Sigmoid colon (tissue), 7 donors: ENCODE data around the gene ITSN2. TPM values are rescaled to one million over a fixed set of nuclear protein-coding genes. Genes with fewer than 3 reads are reported as not detected.

ENCODE experiments used
- DNase-seq: peaks from one replicate; pipeline ENCODE4 v3.0.0-alpha.2; 2019
- H3K27ac ChIP-seq, 4 donors: fragments of 200-600 bp; sonication (generic); one replicate each; pipeline ENCODE4 v1.5.1; 2016 to 2019; ENCODE audit warnings: mild to moderate bottlenecking in 1 of 4
- H3K27me3 ChIP-seq, 3 donors: fragments of 200-600 bp; sonication (generic); one replicate each; pipeline ENCODE4 v1.5.1; 2019; ENCODE audit warnings: mild to moderate bottlenecking in 1 of 3
- H3K36me3 ChIP-seq, 4 donors: fragments of 200-600 bp; sonication (generic); one replicate each; pipeline ENCODE4 v1.5.1; 2016 to 2019
- H3K4me1 ChIP-seq, 4 donors: fragments of 200-600 bp; sonication (generic); one replicate each; pipeline ENCODE4 v1.5.1; 2017 to 2019
- H3K4me3 ChIP-seq, 4 donors: fragments of 200-600 bp; sonication (generic); one replicate each; pipeline ENCODE4 v1.5.1; 2017 to 2019; ENCODE audit warnings: mild to moderate bottlenecking in 2 of 4, moderate library complexity in 1 of 4
- H3K9me3 ChIP-seq, 4 donors: fragments of 200-600 bp in 3 of 4; sonication (generic) in 3 of 4; one replicate each; pipeline versions ENCODE4 v1.5.1 to v1.6.1; 2013 to 2019
- EP300 ChIP-seq, 4 donors: sonication (generic); formaldehyde crosslinking; IDR thresholded peaks; one replicate each; pipeline ENCODE4 v1.6.1; 2017; ENCODE audit warnings: antibody characterized with exemption in 4 of 4
- POLR2A ChIP-seq, 2 donors: fragments of 450-650 bp; IDR thresholded peaks; one replicate each; pipeline ENCODE4 v1.6.1; 2016; ENCODE audit warnings: antibody characterized with exemption in 2 of 2, mild to moderate bottlenecking in 2 of 2, moderate library complexity in 2 of 2
- POLR2AphosphoS5 ChIP-seq, 4 donors: sonication (generic); formaldehyde crosslinking; IDR thresholded peaks; one replicate each; pipeline ENCODE4 v1.6.1; 2017; ENCODE audit warnings: antibody characterized with exemption in 4 of 4
- WGBS, 2 donors: extraction: QIAGEN DNeasy Blood & Tissue Kit; methylation state at CpG; one replicate each; pipeline ENCODE4 v1.1.7; 2013; 5-methylcytosine and 5-hydroxymethylcytosine counted together
- intact Hi-C: fragments of 100-400 bp; cut with DNase I; formaldehyde crosslinking; loops from one replicate; pipeline ENCODE4 v1.15.1; 2023
- polyA plus RNA-seq, 3 donors: library from polyadenylated mRNA; stranded (reverse); fragments of 200-250 nt; gene quantifications; one replicate each; pipeline ENCODE4 v1.2.3, GENCODE V29; 2013
- total RNA-seq, 4 donors: library from RNA; depleted of rRNA; stranded (reverse); fragments of >200 nt; gene quantifications; one replicate each; pipeline ENCODE4 v1.1.0, GENCODE V29; 2016
- TF ChIP-seq, protein P1 (sequence below), 4 experiments: fragments of 450-650 bp in 3 of 4; fragments of 200-600 bp in 1 of 4; IDR thresholded peaks; one replicate each; pipeline ENCODE4 v1.5.1; 2016 to 2019; ENCODE audit warnings: antibody characterized with exemption in 4 of 4, mild to moderate bottlenecking in 3 of 4, moderate library complexity in 2 of 4
- donor health status: healthy with polysubstance abuse.
- donor health status: Bipolar disorder and iron deficiency.
- donor health status: healthy.

Gene ITSN2
- total and polyA plus RNA-seq, 7 donors, result 19.2 to 73.6 (median 56.0) TPM

- no peak for DNase-seq
- intact Hi-C loops, result no loop called here
- Histone ChIP-seq H3K27ac (peak overlapping the region in 1 of 4 donors; percentile 23), H3K4me3 (no peak overlapping the region), H3K36me3 (no peaks in the 10 kb centered on the region), H3K27me3 (no peaks in the 10 kb centered on the region), H3K4me1 (peaks cover 0 to 12% (median 7%) of the 10 kb centered on the region in 4 donors), H3K9me3 (no peaks in the 10 kb centered on the region)
- WGBS, 2 donors, result 18 to 31% methylated on average over 5 of the region's 5 CpGs
- no peak for TF ChIP-seq POLR2A (IDR thresholded peaks at IDR 0.05)
- TF ChIP-seq, protein P1, sequence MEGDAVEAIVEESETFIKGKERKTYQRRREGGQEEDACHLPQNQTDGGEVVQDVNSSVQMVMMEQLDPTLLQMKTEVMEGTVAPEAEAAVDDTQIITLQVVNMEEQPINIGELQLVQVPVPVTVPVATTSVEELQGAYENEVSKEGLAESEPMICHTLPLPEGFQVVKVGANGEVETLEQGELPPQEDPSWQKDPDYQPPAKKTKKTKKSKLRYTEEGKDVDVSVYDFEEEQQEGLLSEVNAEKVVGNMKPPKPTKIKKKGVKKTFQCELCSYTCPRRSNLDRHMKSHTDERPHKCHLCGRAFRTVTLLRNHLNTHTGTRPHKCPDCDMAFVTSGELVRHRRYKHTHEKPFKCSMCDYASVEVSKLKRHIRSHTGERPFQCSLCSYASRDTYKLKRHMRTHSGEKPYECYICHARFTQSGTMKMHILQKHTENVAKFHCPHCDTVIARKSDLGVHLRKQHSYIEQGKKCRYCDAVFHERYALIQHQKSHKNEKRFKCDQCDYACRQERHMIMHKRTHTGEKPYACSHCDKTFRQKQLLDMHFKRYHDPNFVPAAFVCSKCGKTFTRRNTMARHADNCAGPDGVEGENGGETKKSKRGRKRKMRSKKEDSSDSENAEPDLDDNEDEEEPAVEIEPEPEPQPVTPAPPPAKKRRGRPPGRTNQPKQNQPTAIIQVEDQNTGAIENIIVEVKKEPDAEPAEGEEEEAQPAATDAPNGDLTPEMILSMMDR (IDR thresholded peaks at IDR 0.05), result no peak
- no peak for TF ChIP-seq POLR2AphosphoS5 (IDR thresholded peaks at IDR 0.05)
- no peak for TF ChIP-seq EP300 (IDR thresholded peaks at IDR 0.05)
These were observed 5.5 kb upstream of the ITSN2 start for GRCh38 chr2:24365826-24366225.

DNA sequence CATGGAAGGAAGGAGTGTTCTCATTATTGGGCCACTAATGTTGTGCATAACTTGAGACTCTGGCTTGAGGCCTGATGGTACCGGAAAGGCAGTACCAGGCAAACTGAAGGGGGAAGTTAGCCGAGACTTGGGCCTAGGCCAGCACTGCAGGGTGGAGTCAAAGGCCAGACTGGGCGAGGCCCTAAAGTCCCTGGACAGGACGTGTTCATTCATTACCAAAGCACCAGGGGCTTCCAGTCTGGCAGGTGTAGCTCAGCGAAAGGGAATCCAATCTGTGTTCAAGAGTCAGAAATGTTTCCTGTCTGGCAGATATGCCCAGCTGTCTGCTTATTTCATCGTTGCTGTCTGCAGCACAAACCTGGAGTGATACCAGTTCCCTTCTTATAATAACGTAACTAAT is 4.7 kb upstream of the ITSN2 start:
- intact Hi-C loops, result no loop called here
- Histone ChIP-seq H3K4me1 (peaks cover 0 to 13% (median 9%) of the 10 kb centered on the region in 4 donors), H3K36me3 (no peaks in the 10 kb centered on the region), H3K9me3 (no peaks in the 10 kb centered on the region), H3K4me3 (no peak overlapping the region), H3K27me3 (no peaks in the 10 kb centered on the region), H3K27ac (peak overlapping the region in 2 of 4 donors; percentile 14 to 39)
- TF ChIP-seq EP300 (IDR thresholded peaks at IDR 0.05) (no peak), POLR2AphosphoS5 (IDR thresholded peaks at IDR 0.05) (peak in 1 of 4 donors; percentile 31), POLR2A (IDR thresholded peaks at IDR 0.05) (no peak)
- TF ChIP-seq, protein P1 (IDR thresholded peaks at IDR 0.05), result no peak
- WGBS, 2 donors, result 13 to 38% methylated on average over 7 of the region's 7 CpGs
- peak; percentile 85 for DNase-seq

DNA sequence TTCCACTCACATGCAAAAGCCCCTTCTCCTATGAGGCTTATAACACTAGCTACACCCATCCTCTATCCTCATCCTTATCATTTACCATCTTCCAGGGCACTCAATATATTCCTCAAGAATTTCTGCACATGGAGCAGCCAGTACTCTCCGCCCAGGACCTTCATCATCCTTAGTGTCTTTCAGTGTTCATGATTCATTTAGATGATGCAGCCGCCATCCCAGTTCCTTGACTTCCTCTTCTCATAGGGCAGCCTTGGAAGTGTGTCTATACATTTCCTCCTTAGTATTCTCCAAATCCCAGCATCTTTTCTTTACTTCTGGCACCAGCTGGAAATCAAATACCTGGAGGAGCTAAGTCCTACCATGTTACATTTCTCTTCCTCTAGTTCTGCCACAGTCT is 3.0 kb upstream of the ITSN2 start:
- no peak overlapping the region for H3K4me3 ChIP-seq
- DNase-seq, result no peak
- no peaks in the 10 kb centered on the region for H3K36me3 ChIP-seq
- WGBS, 2 donors, result 95 to 97% methylated on average over 2 of the region's 2 CpGs
- H3K4me1 ChIP-seq, result peaks cover 0 to 24% (median 14%) of the 10 kb centered on the region in 4 donors
- H3K27ac ChIP-seq, result no peak overlapping the region
- no peaks in the 10 kb centered on the region for H3K9me3 ChIP-seq
- H3K27me3 ChIP-seq, result no peaks in the 10 kb centered on the region
- TF ChIP-seq EP300 (IDR thresholded peaks at IDR 0.05), result no peak
- TF ChIP-seq, protein P1 (IDR thresholded peaks at IDR 0.05), result no peak
- TF ChIP-seq POLR2AphosphoS5 (IDR thresholded peaks at IDR 0.05), result no peak
- no peak for TF ChIP-seq POLR2A (IDR thresholded peaks at IDR 0.05)
- intact Hi-C loops, result no loop called here

GRCh38 chr2:24362253-24362652 is 1.9 kb upstream of the ITSN2 start:
- intact Hi-C loops, result no loop called here
- WGBS, 2 donors, result 87% methylated on average over 4 of the region's 4 CpGs
- peaks cover 0 to 27% (median 15%) of the 10 kb centered on the region in 4 donors for H3K4me1 ChIP-seq
- no peak for DNase-seq
- no peaks in the 10 kb centered on the region for H3K9me3 ChIP-seq
- no peaks in the 10 kb centered on the region for H3K27me3 ChIP-seq
- no peaks in the 10 kb centered on the region for H3K36me3 ChIP-seq
- H3K27ac ChIP-seq, result no peak overlapping the region
- H3K4me3 ChIP-seq, result no peak overlapping the region
- TF ChIP-seq, protein P1 (IDR thresholded peaks at IDR 0.05), result no peak
- TF ChIP-seq EP300 (IDR thresholded peaks at IDR 0.05) (no peak), POLR2AphosphoS5 (IDR thresholded peaks at IDR 0.05) (no peak), POLR2A (IDR thresholded peaks at IDR 0.05) (no peak)

- Histone ChIP-seq H3K27ac (peak overlapping the region; percentile 88 to 98 (median 94)), H3K9me3 (no peaks in the 10 kb centered on the region), H3K27me3 (no peaks in the 10 kb centered on the region), H3K4me1 (peaks cover 0 to 27% (median 15%) of the 10 kb centered on the region in 4 donors), H3K4me3 (peak overlapping the region; percentile 77 to 100 (median 94)), H3K36me3 (no peaks in the 10 kb centered on the region)
- intact Hi-C loops, result loop anchor here (2.0 kb wide), 1 partner anchor 56 kb away; no protein-coding TSS in a partner anchor
- DNase-seq, result no peak
- WGBS, 2 donors, result 88 to 92% methylated on average over 15 of the region's 15 CpGs
- no peak for TF ChIP-seq EP300 (IDR thresholded peaks at IDR 0.05)
- TF ChIP-seq, protein P1 (IDR thresholded peaks at IDR 0.05), result no peak
- TF ChIP-seq POLR2AphosphoS5 (IDR thresholded peaks at IDR 0.05), result no peak
- TF ChIP-seq POLR2A (IDR thresholded peaks at IDR 0.05), result no peak
These were observed 611 bp upstream of the ITSN2 start for GRCh38 chr2:24360963-24361330.
